Right lobe of liver (tissue), 4 donors: ENCODE data around the gene CPA2.

Source experiments
- POLR2A ChIP-seq: fragments of 450-650 bp; IDR thresholded peaks from one replicate; pipeline ENCODE4 v1.6.1; 2017; ENCODE audit warnings: antibody characterized with exemption, mild to moderate bottlenecking
- TF ChIP-seq, protein P1 (sequence below), 4 donors: fragments of 200-600 bp in 3 of 4; fragments of 450-650 bp in 1 of 4; IDR thresholded peaks; one replicate each; pipeline versions ENCODE4 v1.5.1 to v1.8.0; 2016 to 2022; ENCODE audit warnings: antibody characterized with exemption in 4 of 4, mild to moderate bottlenecking in 2 of 4
- donor health status: DM: no; HTN: no; CAD: no.
- donor health status: DM: no; HTN: no; CAD: no.
- donor health status: DM: no; HTN: yes; CAD: no.

DNA sequence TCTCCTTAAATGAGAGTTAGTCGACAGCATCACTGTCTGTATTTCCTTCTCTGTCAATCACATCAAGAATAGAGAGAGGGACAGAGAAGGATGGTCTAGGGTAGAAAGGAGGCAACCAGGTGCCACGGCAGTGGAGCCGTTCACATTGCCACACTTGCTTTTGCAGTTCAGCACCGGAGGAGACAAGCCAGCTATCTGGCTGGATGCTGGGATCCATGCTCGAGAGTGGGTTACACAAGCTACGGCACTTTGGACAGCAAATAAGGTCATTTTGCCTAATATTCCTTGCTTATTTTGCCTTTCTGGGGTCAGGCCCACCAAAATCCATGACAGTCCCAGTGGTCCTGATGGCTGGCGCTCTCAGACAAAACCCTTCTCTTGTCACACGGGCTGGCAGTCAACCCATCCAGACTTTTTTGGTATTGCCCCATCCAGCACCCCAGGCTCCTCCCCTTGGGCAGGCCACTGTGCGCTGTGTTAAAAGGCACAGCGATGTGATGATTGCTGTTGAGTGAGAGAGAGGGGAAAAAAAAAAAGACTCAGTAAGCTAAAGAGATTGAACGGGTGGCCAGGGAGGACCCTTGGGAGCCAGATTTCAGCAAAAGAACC, 8.4 kb downstream of the CPA2 start:
- no peak for TF ChIP-seq POLR2A
- TF ChIP-seq, protein P1, sequence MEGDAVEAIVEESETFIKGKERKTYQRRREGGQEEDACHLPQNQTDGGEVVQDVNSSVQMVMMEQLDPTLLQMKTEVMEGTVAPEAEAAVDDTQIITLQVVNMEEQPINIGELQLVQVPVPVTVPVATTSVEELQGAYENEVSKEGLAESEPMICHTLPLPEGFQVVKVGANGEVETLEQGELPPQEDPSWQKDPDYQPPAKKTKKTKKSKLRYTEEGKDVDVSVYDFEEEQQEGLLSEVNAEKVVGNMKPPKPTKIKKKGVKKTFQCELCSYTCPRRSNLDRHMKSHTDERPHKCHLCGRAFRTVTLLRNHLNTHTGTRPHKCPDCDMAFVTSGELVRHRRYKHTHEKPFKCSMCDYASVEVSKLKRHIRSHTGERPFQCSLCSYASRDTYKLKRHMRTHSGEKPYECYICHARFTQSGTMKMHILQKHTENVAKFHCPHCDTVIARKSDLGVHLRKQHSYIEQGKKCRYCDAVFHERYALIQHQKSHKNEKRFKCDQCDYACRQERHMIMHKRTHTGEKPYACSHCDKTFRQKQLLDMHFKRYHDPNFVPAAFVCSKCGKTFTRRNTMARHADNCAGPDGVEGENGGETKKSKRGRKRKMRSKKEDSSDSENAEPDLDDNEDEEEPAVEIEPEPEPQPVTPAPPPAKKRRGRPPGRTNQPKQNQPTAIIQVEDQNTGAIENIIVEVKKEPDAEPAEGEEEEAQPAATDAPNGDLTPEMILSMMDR (IDR thresholded peaks at IDR 0.05), result no peak
